Peyer's patch (tissue), 4 donors: Measurements from ENCODE around the gene F9. TPM values are rescaled to one million over a fixed set of nuclear protein-coding genes. Genes with fewer than 3 reads are reported as not detected.

Experiments
- DNase-seq, 3 donors: peaks; one replicate each; pipeline ENCODE4 v3.0.0-alpha.2; 2017 to 2019
- H3K27ac ChIP-seq, 4 donors: fragments of 200-600 bp; sonication (generic); one replicate each; pipeline ENCODE4 v1.5.1; 2016 to 2019
- H3K27me3 ChIP-seq, 2 donors: fragments of 200-600 bp; sonication (generic); one replicate each; pipeline ENCODE4 v1.5.1; 2019
- H3K36me3 ChIP-seq, 3 donors: fragments of 200-600 bp; sonication (generic); one replicate each; pipeline ENCODE4 v1.5.1; 2016 to 2019
- H3K4me1 ChIP-seq, 4 donors: fragments of 200-600 bp; sonication (generic); one replicate each; pipeline ENCODE4 v1.5.1; 2016 to 2019
- H3K4me3 ChIP-seq, 4 donors: fragments of 200-600 bp; sonication (generic); 1 replicate in 3 of 4; 2 replicates in 1 of 4; pipeline ENCODE4 v1.5.1; 2016 to 2019; ENCODE audit warnings: mild to moderate bottlenecking in 1 of 4
- H3K9me3 ChIP-seq, 4 donors: fragments of 200-600 bp; sonication (generic); one replicate each; pipeline ENCODE4 v1.5.1; 2016 to 2019; ENCODE audit warnings: mild to moderate bottlenecking in 1 of 4
- CTCF ChIP-seq, 6 experiments: fragments of 450-650 bp in 4 of 6; fragments of 200-600 bp in 2 of 6; sonication (generic) in 1 of 6; IDR thresholded peaks; one replicate each; pipeline ENCODE4 v1.5.1; 2017 to 2019; ENCODE audit warnings: antibody characterized with exemption in 6 of 6, mild to moderate bottlenecking in 3 of 6, moderate library complexity in 1 of 6
- POLR2A ChIP-seq, 2 donors: fragments of 450-650 bp; IDR thresholded peaks; one replicate each; pipeline ENCODE4 v1.5.1; 2017; ENCODE audit warnings: antibody characterized with exemption in 2 of 2, mild to moderate bottlenecking in 2 of 2, moderate library complexity in 2 of 2
- total RNA-seq, 4 donors: library from RNA; depleted of rRNA; stranded (reverse); fragments of >200 nt; gene quantifications; one replicate each; pipeline ENCODE4 v1.1.0, GENCODE V29; 2016

Gene F9
- total RNA-seq, 4 donors from 2014 or later, result not detected

GRCh38 chrX:139600105-139600504, 69.6 kb downstream of the F9 start:
- Histone ChIP-seq H3K27me3 (no peaks in the 10 kb centered on the region), H3K4me1 (no peaks in the 10 kb centered on the region), H3K4me3 (no peak overlapping the region), H3K9me3 (no peaks in the 10 kb centered on the region), H3K36me3 (no peaks in the 10 kb centered on the region), H3K27ac (no peak overlapping the region)
- no peak for DNase-seq
- TF ChIP-seq POLR2A (IDR thresholded peaks at IDR 0.05) (no peak), CTCF (IDR thresholded peaks at IDR 0.05) (no peak)

Other genes with a start within 250 kb of the F9 start
- 1 to 10 TPM in 1 of 4 donors, not detected in 3; 2.5 TPM for gene MCF2, start 177.4 kb downstream of the F9 start, total RNA-seq